K562 (cell line): ENCODE data around the gene TXLNB. TPM values are rescaled to one million over a fixed set of nuclear protein-coding genes. Genes with fewer than 3 reads are reported as not detected.
A peak's percentile ranks its signal among the peaks of the same experiment; 100 is the strongest.

Source experiments
- ATF4 ChIP-seq: fragments of 450-650 bp; formaldehyde crosslinking; IDR thresholded peaks from 2 replicates; pipeline ENCODE4 v1.4.0; 2022; ENCODE audit warnings: mild to moderate bottlenecking, moderate library complexity
- CBX1 ChIP-seq: sonication (generic); IDR thresholded peaks from 2 replicates; pipeline ENCODE4 v1.6.1; 2016; ENCODE audit warnings: antibody characterized with exemption, low read depth, mild to moderate bottlenecking
- FIP1L1 ChIP-seq: fragments of 200-400 bp; formaldehyde crosslinking; IDR thresholded peaks from 2 replicates; pipeline ENCODE4 v1.6.1; 2018; ENCODE audit warnings: mild to moderate bottlenecking, low read depth, low read length; ENCODE audit not compliant: poor library complexity, severe bottlenecking
- GATAD2A ChIP-seq: fragments of 450-650 bp; IDR thresholded peaks from 2 replicates; pipeline ENCODE4 v1.6.1; 2017
- HMG20A ChIP-seq: fragments of 450-650 bp; formaldehyde crosslinking; conservative IDR thresholded peaks from 2 replicates; pipeline ENCODE4 v1.4.0; 2020; ENCODE audit warnings: mild to moderate bottlenecking, mixed read lengths
- MTA3 ChIP-seq: fragments of 450-650 bp; formaldehyde crosslinking; IDR thresholded peaks from 2 replicates; pipeline ENCODE4 v1.6.1; 2017; ENCODE audit warnings: mild to moderate bottlenecking, borderline replicate concordance
- MYBL2 ChIP-seq, 2 experiments: fragments of 450-650 bp in 1 of 2; sonication (generic) in 1 of 2; formaldehyde crosslinking in 1 of 2; IDR thresholded peaks; 2 replicates each; pipeline versions ENCODE4 v1.6.1 to v1.8.1; 2017 to 2022; ENCODE audit warnings: borderline replicate concordance in 1 of 2, inconsistent platforms in 1 of 2, low read depth in 1 of 2, mild to moderate bottlenecking in 1 of 2, missing genetic modification reagents in 1 of 2, moderate library complexity in 1 of 2
- NFIC ChIP-seq: fragments of 450-650 bp; IDR thresholded peaks from 2 replicates; pipeline ENCODE4 v1.6.1; 2017; ENCODE audit warnings: mild to moderate bottlenecking, inconsistent platforms
- POLR2A ChIP-seq: fragments of 450-650 bp; conservative IDR thresholded peaks from 2 replicates; pipeline ENCODE4 v1.6.1; 2016
- RBM34 ChIP-seq: fragments of 200-400 bp; formaldehyde crosslinking; IDR thresholded peaks from 2 replicates; pipeline ENCODE4 v1.6.1; 2018; ENCODE audit warnings: low read length, borderline replicate concordance; ENCODE audit not compliant: insufficient read depth
- SIRT6 ChIP-seq: IDR thresholded peaks from one replicate; pipeline ENCODE4 v1.6.1; 2012; ENCODE audit warnings: low read depth, mild to moderate bottlenecking, control low read depth, inconsistent platforms, low read length, moderate library complexity
- STAT6 ChIP-seq: sonication (generic); formaldehyde crosslinking; IDR thresholded peaks from 2 replicates; pipeline ENCODE4 v1.8.1; 2023; ENCODE audit warnings: mild to moderate bottlenecking, missing genetic modification reagents
- ZFPM2 ChIP-seq: fragments of 250-450 bp; sonication (Bioruptor Pico); IDR thresholded peaks from 2 replicates; pipeline ENCODE4 v1.5.1; 2022; ENCODE audit warnings: mild to moderate bottlenecking
- ZHX1 ChIP-seq: fragments of 150-350 bp; conservative IDR thresholded peaks from 2 replicates; pipeline ENCODE4 v1.6.1; 2014; ENCODE audit warnings: low read length
- ZKSCAN1 ChIP-seq: fragments of 150-350 bp; IDR thresholded peaks from 2 replicates; pipeline ENCODE4 v1.6.1; 2016; ENCODE audit warnings: low read depth, low read length
- ZNF263 ChIP-seq: sonication (generic); formaldehyde crosslinking; IDR thresholded peaks from 2 replicates; pipeline ENCODE4 v1.8.0; 2022; ENCODE audit warnings: mild to moderate bottlenecking, missing genetic modification reagents, borderline replicate concordance
- ZNF280B ChIP-seq: fragments of 250-450 bp; sonication (Bioruptor Pico); IDR thresholded peaks from 2 replicates; pipeline ENCODE4 v1.5.1; 2021; ENCODE audit warnings: mild to moderate bottlenecking
- ZNF354B ChIP-seq: fragments of 250-450 bp; sonication (Bioruptor Pico); IDR thresholded peaks from 2 replicates; pipeline ENCODE4 v1.4.0; 2020
- ZNF551 ChIP-seq: fragments of 250-450 bp; sonication (Bioruptor Pico); IDR thresholded peaks from 2 replicates; pipeline ENCODE4 v1.5.0; 2021; ENCODE audit warnings: mild to moderate bottlenecking, moderate library complexity
- ZNF584 ChIP-seq: fragments of 200-800 bp; sonication (Bioruptor generic); IDR thresholded peaks from 2 replicates; pipeline ENCODE4 v1.6.1; 2016; ENCODE audit warnings: low read depth, mild to moderate bottlenecking, missing genetic modification characterization, missing compliant biosample characterization
- ZNF655 ChIP-seq: fragments of 250-450 bp; sonication (Bioruptor Pico); IDR thresholded peaks from 2 replicates; pipeline ENCODE4 v1.5.0; 2021
- polyA plus RNA-seq, 8 experiments: library from polyadenylated mRNA; depleted of rRNA in 4 of 8; stranded (reverse) in 5 of 8; unstranded in 3 of 8; fragments of >200 nt; fragmentation: Nextera tagmentation in 2 of 8; fragmentation: Illumina TruSeq in 1 of 8; extraction: Ambion mirVana in 2 of 8; extraction: Trizol in 1 of 8; gene quantifications; 2 replicates each; pipeline versions ENCODE4 v1.2.1 to v1.2.3, GENCODE V29; 2011 to 2014; ENCODE audit warnings: inconsistent platforms in 1 of 8, missing spikeins in 1 of 8
- total RNA-seq, 7 experiments: library from RNA; depleted of rRNA in 6 of 7; stranded (reverse); fragments of >200 nt in 6 of 7; fragmentation: Illumina TruSeq in 2 of 7; extraction: Trizol in 2 of 7; gene quantifications; 2 replicates each; pipeline versions ENCODE4 v1.2.1 to v1.2.3, GENCODE V29; 2011 to 2021; ENCODE audit warnings: low replicate concordance in 1 of 7

Gene TXLNB
- total and polyA plus RNA-seq, 9 of the 15 experiments (the other 6 are each of a cell fraction or from before 2014, with no cell fraction given), result not detected

GRCh38 chr6:139219271-139219729, 72.5 kb downstream of the TXLNB start (continued):
- TF ChIP-seq CBX1 (no peak), GATAD2A (no peak), ZNF551 (no peak), ZNF280B (no peak), ATF4 (0 out of 2 replicates have a peak, but pooled peaks have one; percentile 57), ZNF263 (CRISPR knock-in tag) (no peak), SIRT6 (no peak), FIP1L1 (no peak), RBM34 (no peak), ZHX1 (no peak), POLR2A (no peak), HMG20A (CRISPR knock-in tag) (no peak), ZKSCAN1 (no peak), ZNF655 (CRISPR knock-in tag) (no peak), ZNF584 (CRISPR knock-in tag) (peak; percentile 70), STAT6 (CRISPR knock-in tag) (no peak), ZFPM2 (CRISPR knock-in tag) (no peak), MTA3 (0 out of 2 replicates have a peak, but pooled peaks have one; percentile 41), ZNF354B (CRISPR knock-in tag) (no peak), NFIC (peak; percentile 40; the same call in 1 of the 2 replicates), MYBL2 (IDR thresholded peaks at IDR 0.05; ENCODE audit: low read depth) (no peak), MYBL2 (CRISPR knock-in tag; IDR thresholded peaks at IDR 0.05; ENCODE audit: borderline replicate concordance) (no peak)
